Measurements from ENCODE around the gene CASS4. TPM values are rescaled to one million over a fixed set of nuclear protein-coding genes. Genes with fewer than 3 reads are reported as not detected.

The CASS4 gene
- total RNA-seq, 1 experiment from 2014 or later: 0.13 TPM

DNA sequence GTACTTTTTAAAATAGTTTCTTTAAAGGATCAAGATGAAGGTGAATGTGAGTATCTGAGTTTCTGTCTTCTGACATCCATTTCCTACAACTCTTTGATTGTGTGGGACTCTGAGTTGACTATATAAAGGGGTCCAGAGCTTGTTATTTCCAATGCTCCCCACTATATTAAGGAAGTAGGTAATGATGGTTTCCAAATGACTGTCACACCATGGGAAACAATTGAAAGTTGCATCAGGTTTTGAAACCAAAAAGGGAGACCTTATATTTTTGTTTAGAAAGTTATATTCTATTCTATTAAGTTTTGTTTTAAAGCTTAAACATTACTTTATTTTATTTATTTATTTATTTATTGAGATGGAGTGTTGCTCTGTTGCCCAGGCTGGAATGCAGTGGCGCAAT is 11.2 kb downstream of the CASS4 start (continued):
- TF ChIP-seq, protein P1, sequence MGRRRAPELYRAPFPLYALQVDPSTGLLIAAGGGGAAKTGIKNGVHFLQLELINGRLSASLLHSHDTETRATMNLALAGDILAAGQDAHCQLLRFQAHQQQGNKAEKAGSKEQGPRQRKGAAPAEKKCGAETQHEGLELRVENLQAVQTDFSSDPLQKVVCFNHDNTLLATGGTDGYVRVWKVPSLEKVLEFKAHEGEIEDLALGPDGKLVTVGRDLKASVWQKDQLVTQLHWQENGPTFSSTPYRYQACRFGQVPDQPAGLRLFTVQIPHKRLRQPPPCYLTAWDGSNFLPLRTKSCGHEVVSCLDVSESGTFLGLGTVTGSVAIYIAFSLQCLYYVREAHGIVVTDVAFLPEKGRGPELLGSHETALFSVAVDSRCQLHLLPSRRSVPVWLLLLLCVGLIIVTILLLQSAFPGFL (CRISPR knock-in tag; IDR thresholded peaks at IDR 0.05; ENCODE audit: borderline replicate concordance): no peak
- TF ChIP-seq, protein P2, sequence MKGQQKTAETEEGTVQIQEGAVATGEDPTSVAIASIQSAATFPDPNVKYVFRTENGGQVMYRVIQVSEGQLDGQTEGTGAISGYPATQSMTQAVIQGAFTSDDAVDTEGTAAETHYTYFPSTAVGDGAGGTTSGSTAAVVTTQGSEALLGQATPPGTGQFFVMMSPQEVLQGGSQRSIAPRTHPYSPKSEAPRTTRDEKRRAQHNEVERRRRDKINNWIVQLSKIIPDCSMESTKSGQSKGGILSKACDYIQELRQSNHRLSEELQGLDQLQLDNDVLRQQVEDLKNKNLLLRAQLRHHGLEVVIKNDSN (CRISPR knock-in tag; IDR thresholded peaks at IDR 0.05): no peak
- no peak for TF ChIP-seq ZNF671 (CRISPR knock-in tag; IDR thresholded peaks at IDR 0.05)
- TF ChIP-seq SMAD4 (CRISPR knock-in tag; IDR thresholded peaks at IDR 0.05): no peak
- no peak for TF ChIP-seq ZNF263 (CRISPR knock-in tag; IDR thresholded peaks at IDR 0.05; ENCODE audit: low read depth)
- TF ChIP-seq SMAD3 (CRISPR knock-in tag; IDR thresholded peaks at IDR 0.05; ENCODE audit: borderline replicate concordance): no peak

DNA sequence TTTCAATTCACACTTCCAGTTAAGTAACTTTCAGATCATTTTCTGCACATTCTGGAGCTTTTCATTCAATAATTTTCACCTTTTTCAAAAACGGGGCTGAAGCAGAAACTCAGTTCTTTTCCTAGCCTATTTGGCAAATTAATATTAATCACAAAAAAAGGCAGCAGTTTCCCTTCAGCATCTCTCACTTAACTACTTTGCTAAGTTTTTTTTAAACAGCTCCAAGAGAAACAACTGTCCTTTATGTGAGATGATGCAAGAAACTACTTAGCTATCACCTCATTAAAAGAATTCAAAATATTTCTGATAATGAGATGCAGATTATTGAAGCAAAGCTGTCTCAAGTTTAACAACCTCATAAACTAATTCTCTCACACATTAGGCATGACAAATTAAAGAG is 11.8 kb downstream of the CASS4 start:
- peaks cover 9% of the 10 kb centered on the region for H3K4me1 Mint-ChIP-seq
- peaks cover 59% of the 10 kb centered on the region for H3K27me3 Mint-ChIP-seq (ENCODE audit: low read depth)
- DNase-seq (ENCODE audit: low spot score): no peak
- ChIA-PET POLR2A (no interaction called here), CTCF (no interaction called here)
- H3K4me3 Mint-ChIP-seq: no peak overlapping the region
- ATAC-seq: no peak
- no peak overlapping the region for H3K27ac Mint-ChIP-seq
- H3K9me3 Mint-ChIP-seq: no peaks in the 10 kb centered on the region
- no peaks in the 10 kb centered on the region for H3K36me3 Mint-ChIP-seq
- no peak for TF ChIP-seq ZNF317 (CRISPR knock-in tag; IDR thresholded peaks at IDR 0.05; ENCODE audit: borderline replicate concordance, low read depth)

DNA sequence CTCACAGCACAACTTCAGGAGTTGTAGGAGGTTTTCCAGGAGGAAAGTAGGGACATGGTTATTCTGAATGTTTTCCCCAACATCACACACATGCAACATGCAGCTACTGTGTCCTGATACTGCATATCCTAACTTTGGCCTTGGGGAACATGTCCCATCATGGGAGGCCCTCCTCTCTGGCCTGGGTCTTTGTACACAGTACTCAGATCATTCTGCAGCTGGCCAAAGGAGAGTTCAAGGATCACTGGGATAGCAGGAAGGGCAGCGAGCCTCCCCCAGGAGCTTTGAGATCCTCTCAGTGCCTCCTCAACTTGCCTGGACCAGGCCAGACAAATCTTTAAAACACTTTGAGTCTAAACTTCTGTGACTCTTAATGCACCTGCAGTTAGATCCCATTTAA is 12.9 kb downstream of the CASS4 start:
- Mint-ChIP-seq H3K27me3 (ENCODE audit: low read depth) (peaks cover 59% of the 10 kb centered on the region), H3K4me3 (no peak overlapping the region), H3K9me3 (no peaks in the 10 kb centered on the region), H3K36me3 (no peaks in the 10 kb centered on the region), H3K4me1 (peaks cover 9% of the 10 kb centered on the region), H3K27ac (no peak overlapping the region)
- POLR2A ChIA-PET: no interaction called here
- ATAC-seq (no peak), DNase-seq (ENCODE audit: low spot score) (no peak)
- CTCF ChIA-PET: no interaction called here
- TF ChIP-seq, protein P3, sequence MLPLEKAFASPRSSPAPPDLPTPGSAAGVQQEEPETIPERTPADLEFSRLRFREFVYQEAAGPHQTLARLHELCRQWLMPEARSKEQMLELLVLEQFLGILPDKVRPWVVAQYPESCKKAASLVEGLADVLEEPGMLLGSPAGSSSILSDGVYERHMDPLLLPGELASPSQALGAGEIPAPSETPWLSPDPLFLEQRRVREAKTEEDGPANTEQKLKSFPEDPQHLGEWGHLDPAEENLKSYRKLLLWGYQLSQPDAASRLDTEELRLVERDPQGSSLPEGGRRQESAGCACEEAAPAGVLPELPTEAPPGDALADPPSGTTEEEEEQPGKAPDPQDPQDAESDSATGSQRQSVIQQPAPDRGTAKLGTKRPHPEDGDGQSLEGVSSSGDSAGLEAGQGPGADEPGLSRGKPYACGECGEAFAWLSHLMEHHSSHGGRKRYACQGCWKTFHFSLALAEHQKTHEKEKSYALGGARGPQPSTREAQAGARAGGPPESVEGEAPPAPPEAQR (CRISPR knock-in tag; IDR thresholded peaks at IDR 0.05): no peak
- TF ChIP-seq SMAD3 (CRISPR knock-in tag; IDR thresholded peaks at IDR 0.05; ENCODE audit: borderline replicate concordance) (no peak), PRRX2 (CRISPR knock-in tag; IDR thresholded peaks at IDR 0.05) (no peak), EMX1 (CRISPR knock-in tag; IDR thresholded peaks at IDR 0.05) (no peak), ZNF263 (CRISPR knock-in tag; IDR thresholded peaks at IDR 0.05; ENCODE audit: low read depth) (no peak), ZNF219 (CRISPR knock-in tag; IDR thresholded peaks at IDR 0.05; ENCODE audit: borderline replicate concordance) (no peak), TEAD1 (CRISPR knock-in tag; IDR thresholded peaks at IDR 0.05) (no peak), FOXK1 (CRISPR knock-in tag; IDR thresholded peaks at IDR 0.05) (no peak), NFATC4 (CRISPR knock-in tag; IDR thresholded peaks at IDR 0.05) (no peak)
- TF ChIP-seq, protein P4, sequence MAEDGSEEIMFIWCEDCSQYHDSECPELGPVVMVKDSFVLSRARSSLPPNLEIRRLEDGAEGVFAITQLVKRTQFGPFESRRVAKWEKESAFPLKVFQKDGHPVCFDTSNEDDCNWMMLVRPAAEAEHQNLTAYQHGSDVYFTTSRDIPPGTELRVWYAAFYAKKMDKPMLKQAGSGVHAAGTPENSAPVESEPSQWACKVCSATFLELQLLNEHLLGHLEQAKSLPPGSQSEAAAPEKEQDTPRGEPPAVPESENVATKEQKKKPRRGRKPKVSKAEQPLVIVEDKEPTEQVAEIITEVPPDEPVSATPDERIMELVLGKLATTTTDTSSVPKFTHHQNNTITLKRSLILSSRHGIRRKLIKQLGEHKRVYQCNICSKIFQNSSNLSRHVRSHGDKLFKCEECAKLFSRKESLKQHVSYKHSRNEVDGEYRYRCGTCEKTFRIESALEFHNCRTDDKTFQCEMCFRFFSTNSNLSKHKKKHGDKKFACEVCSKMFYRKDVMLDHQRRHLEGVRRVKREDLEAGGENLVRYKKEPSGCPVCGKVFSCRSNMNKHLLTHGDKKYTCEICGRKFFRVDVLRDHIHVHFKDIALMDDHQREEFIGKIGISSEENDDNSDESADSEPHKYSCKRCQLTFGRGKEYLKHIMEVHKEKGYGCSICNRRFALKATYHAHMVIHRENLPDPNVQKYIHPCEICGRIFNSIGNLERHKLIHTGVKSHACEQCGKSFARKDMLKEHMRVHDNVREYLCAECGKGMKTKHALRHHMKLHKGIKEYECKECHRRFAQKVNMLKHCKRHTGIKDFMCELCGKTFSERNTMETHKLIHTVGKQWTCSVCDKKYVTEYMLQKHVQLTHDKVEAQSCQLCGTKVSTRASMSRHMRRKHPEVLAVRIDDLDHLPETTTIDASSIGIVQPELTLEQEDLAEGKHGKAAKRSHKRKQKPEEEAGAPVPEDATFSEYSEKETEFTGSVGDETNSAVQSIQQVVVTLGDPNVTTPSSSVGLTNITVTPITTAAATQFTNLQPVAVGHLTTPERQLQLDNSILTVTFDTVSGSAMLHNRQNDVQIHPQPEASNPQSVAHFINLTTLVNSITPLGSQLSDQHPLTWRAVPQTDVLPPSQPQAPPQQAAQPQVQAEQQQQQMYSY (CRISPR knock-in tag; IDR thresholded peaks at IDR 0.05): no peak
- TF ChIP-seq, protein P5, sequence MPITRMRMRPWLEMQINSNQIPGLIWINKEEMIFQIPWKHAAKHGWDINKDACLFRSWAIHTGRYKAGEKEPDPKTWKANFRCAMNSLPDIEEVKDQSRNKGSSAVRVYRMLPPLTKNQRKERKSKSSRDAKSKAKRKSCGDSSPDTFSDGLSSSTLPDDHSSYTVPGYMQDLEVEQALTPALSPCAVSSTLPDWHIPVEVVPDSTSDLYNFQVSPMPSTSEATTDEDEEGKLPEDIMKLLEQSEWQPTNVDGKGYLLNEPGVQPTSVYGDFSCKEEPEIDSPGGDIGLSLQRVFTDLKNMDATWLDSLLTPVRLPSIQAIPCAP (CRISPR knock-in tag; IDR thresholded peaks at IDR 0.05): no peak
- TF ChIP-seq, protein P6, sequence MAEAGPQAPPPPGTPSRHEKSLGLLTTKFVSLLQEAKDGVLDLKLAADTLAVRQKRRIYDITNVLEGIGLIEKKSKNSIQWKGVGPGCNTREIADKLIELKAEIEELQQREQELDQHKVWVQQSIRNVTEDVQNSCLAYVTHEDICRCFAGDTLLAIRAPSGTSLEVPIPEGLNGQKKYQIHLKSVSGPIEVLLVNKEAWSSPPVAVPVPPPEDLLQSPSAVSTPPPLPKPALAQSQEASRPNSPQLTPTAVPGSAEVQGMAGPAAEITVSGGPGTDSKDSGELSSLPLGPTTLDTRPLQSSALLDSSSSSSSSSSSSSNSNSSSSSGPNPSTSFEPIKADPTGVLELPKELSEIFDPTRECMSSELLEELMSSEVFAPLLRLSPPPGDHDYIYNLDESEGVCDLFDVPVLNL (CRISPR knock-in tag; IDR thresholded peaks at IDR 0.05; ENCODE audit: borderline replicate concordance, low read depth): no peak
- TF ChIP-seq, protein P7, sequence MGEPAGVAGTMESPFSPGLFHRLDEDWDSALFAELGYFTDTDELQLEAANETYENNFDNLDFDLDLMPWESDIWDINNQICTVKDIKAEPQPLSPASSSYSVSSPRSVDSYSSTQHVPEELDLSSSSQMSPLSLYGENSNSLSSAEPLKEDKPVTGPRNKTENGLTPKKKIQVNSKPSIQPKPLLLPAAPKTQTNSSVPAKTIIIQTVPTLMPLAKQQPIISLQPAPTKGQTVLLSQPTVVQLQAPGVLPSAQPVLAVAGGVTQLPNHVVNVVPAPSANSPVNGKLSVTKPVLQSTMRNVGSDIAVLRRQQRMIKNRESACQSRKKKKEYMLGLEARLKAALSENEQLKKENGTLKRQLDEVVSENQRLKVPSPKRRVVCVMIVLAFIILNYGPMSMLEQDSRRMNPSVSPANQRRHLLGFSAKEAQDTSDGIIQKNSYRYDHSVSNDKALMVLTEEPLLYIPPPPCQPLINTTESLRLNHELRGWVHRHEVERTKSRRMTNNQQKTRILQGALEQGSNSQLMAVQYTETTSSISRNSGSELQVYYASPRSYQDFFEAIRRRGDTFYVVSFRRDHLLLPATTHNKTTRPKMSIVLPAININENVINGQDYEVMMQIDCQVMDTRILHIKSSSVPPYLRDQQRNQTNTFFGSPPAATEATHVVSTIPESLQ (CRISPR knock-in tag; IDR thresholded peaks at IDR 0.05): no peak
- TF ChIP-seq, protein P8, sequence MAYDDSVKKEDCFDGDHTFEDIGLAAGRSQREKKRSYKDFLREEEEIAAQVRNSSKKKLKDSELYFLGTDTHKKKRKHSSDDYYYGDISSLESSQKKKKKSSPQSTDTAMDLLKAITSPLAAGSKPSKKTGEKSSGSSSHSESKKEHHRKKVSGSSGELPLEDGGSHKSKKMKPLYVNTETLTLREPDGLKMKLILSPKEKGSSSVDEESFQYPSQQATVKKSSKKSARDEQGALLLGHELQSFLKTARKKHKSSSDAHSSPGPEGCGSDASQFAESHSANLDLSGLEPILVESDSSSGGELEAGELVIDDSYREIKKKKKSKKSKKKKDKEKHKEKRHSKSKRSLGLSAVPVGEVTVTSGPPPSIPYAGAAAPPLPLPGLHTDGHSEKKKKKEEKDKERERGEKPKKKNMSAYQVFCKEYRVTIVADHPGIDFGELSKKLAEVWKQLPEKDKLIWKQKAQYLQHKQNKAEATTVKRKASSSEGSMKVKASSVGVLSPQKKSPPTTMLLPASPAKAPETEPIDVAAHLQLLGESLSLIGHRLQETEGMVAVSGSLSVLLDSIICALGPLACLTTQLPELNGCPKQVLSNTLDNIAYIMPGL (CRISPR knock-in tag; IDR thresholded peaks at IDR 0.05): no peak
- TF ChIP-seq, protein P9, sequence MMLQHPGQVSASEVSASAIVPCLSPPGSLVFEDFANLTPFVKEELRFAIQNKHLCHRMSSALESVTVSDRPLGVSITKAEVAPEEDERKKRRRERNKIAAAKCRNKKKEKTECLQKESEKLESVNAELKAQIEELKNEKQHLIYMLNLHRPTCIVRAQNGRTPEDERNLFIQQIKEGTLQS (CRISPR knock-in tag; conservative IDR thresholded peaks at IDR 0.05): no peak
